ENCODE measurements around the gene HRH2.

The HRH2 gene

DNA sequence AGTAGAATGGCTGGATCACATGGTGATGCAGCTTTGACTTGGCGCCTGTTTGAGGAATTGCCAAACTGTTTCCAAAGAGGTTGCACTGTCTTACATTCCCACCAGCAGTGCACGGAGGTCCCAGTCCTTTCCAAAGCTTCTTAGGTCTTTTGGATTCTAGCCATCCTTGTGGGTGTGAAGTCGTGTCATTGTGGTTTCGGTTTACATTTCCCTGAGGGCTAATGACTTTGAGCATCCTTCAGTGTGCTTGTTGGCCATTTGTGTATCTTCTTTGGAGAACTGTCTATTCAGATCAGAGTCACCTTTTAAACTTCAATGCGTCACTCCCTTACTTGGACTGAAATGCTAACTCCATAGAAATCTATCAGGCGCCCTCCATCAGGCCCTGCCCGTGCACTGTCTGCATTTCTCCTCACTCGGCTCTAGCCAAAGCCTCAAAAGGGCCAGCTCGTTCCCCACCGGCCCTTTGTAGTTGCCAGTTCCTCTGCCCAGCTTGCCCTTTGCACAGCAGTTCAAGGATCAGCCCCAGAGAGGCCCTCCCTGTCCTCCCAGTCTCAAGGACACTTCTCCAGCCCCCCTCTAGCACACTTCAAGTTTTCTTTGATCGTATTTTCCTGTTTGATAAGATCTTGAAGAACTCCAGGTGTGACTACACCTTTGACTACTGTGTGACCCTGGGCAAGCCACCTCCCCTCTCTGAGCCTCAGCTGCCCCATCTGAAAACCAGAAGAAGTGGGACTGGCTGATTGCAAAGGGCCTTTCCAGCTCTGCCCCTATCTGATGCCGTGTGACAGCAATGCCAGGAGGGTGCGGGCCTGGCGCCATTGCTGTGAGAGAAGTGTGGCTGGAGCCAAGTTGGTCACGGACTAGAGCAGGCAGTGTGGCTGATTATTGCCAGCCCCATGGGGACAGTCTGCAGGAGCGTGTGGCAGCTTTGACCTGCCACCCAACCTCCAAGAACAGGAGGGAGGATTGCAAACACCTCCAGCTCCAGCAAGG lies 5.6 kb downstream of the HRH2 start:
- TF ChIP-seq, protein P1, sequence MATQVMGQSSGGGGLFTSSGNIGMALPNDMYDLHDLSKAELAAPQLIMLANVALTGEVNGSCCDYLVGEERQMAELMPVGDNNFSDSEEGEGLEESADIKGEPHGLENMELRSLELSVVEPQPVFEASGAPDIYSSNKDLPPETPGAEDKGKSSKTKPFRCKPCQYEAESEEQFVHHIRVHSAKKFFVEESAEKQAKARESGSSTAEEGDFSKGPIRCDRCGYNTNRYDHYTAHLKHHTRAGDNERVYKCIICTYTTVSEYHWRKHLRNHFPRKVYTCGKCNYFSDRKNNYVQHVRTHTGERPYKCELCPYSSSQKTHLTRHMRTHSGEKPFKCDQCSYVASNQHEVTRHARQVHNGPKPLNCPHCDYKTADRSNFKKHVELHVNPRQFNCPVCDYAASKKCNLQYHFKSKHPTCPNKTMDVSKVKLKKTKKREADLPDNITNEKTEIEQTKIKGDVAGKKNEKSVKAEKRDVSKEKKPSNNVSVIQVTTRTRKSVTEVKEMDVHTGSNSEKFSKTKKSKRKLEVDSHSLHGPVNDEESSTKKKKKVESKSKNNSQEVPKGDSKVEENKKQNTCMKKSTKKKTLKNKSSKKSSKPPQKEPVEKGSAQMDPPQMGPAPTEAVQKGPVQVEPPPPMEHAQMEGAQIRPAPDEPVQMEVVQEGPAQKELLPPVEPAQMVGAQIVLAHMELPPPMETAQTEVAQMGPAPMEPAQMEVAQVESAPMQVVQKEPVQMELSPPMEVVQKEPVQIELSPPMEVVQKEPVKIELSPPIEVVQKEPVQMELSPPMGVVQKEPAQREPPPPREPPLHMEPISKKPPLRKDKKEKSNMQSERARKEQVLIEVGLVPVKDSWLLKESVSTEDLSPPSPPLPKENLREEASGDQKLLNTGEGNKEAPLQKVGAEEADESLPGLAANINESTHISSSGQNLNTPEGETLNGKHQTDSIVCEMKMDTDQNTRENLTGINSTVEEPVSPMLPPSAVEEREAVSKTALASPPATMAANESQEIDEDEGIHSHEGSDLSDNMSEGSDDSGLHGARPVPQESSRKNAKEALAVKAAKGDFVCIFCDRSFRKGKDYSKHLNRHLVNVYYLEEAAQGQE (IDR thresholded peaks at IDR 0.05; ENCODE audit: insufficient replicate concordance, low read depth), result no peak
- TF ChIP-seq, protein P2, sequence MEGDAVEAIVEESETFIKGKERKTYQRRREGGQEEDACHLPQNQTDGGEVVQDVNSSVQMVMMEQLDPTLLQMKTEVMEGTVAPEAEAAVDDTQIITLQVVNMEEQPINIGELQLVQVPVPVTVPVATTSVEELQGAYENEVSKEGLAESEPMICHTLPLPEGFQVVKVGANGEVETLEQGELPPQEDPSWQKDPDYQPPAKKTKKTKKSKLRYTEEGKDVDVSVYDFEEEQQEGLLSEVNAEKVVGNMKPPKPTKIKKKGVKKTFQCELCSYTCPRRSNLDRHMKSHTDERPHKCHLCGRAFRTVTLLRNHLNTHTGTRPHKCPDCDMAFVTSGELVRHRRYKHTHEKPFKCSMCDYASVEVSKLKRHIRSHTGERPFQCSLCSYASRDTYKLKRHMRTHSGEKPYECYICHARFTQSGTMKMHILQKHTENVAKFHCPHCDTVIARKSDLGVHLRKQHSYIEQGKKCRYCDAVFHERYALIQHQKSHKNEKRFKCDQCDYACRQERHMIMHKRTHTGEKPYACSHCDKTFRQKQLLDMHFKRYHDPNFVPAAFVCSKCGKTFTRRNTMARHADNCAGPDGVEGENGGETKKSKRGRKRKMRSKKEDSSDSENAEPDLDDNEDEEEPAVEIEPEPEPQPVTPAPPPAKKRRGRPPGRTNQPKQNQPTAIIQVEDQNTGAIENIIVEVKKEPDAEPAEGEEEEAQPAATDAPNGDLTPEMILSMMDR (IDR thresholded peaks at IDR 0.05; ENCODE audit: insufficient read depth, low read length), result no peak
- TF ChIP-seq SPI1 (IDR thresholded peaks at IDR 0.05; ENCODE audit: borderline replicate concordance, low read depth) (no peak), GABPA (IDR thresholded peaks at IDR 0.05; ENCODE audit: low read depth) (no peak), POLR2AphosphoS5 (IDR thresholded peaks at IDR 0.05; ENCODE audit: low read depth) (no peak)

DNA sequence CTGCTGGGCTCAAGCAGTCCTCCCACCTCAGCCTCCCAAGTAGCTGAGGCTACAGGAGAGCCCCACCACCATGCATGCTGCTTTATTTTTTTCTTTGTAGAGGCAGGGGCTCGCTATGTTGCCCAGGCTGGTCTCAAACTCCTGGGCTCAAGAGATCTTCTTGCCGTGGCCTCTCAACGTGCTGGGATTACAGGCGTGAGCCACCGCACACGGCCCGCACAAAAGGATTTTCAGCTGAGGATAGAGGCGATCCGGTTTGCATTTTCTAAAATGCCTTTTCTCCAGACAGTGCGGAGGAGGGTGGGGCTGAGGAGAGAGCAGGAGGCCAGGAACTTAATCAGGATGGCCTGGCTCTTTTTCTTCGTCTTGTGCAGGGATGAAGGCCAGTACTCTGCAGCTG lies 6.9 kb downstream of the HRH2 start:
- Histone ChIP-seq H3K27me3 (ENCODE audit: insufficient read depth, poor library complexity, severe bottlenecking) (no peaks in the 10 kb centered on the region), H3K27ac (replicated peaks) (no peak overlapping the region), H3K4me3 (replicated peaks; ENCODE audit: insufficient read depth, low read length) (no peak overlapping the region)
- no peak for DNase-seq (ENCODE audit: low read depth in 1 of 2, low spot score in 1 of 2)
- TF ChIP-seq GABPA (IDR thresholded peaks at IDR 0.05; ENCODE audit: low read depth) (no peak), SPI1 (IDR thresholded peaks at IDR 0.05; ENCODE audit: borderline replicate concordance, low read depth) (no peak), POLR2AphosphoS5 (IDR thresholded peaks at IDR 0.05; ENCODE audit: low read depth) (no peak)
- TF ChIP-seq, protein P1 (IDR thresholded peaks at IDR 0.05; ENCODE audit: insufficient replicate concordance, low read depth), result no peak
- TF ChIP-seq, protein P2 (IDR thresholded peaks at IDR 0.05; ENCODE audit: insufficient read depth, low read length), result no peak

More for the DNA sequence above, 5.6 kb downstream of the HRH2 start:
- no peak overlapping the region for H3K27ac ChIP-seq (replicated peaks)
- no peak overlapping the region for H3K4me3 ChIP-seq (replicated peaks; ENCODE audit: insufficient read depth, low read length)
- H3K27me3 ChIP-seq (ENCODE audit: insufficient read depth, poor library complexity, severe bottlenecking), result no peaks in the 10 kb centered on the region
- no peak for DNase-seq (ENCODE audit: low read depth in 1 of 2, low spot score in 1 of 2)

DNA sequence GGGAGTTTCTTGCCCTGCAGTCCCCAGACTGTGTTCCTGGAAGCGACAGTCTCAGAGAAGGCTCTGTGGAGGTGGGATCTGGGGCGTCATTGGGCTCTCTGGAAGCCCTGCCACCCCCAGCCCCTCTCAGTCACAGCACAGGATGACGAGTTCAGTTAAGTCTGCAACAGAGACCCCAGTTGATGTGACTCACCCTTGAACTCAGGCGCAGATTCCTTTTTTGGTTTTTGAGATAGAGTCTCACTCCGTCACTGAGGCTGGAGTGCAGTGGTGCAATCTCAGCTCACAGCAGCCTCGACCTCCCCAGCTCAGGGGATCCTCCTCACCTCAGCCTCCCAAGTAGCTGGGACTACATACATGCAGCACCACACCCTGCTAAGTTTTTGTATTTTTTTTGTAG lies 8.3 kb downstream of the HRH2 start:
- H3K27me3 ChIP-seq (ENCODE audit: insufficient read depth, poor library complexity, severe bottlenecking), result no peaks in the 10 kb centered on the region
- no peak for TF ChIP-seq SPI1 (IDR thresholded peaks at IDR 0.05; ENCODE audit: borderline replicate concordance, low read depth)
- no peak for TF ChIP-seq GABPA (IDR thresholded peaks at IDR 0.05; ENCODE audit: low read depth)
- TF ChIP-seq POLR2AphosphoS5 (IDR thresholded peaks at IDR 0.05; ENCODE audit: low read depth), result no peak
- TF ChIP-seq, protein P2 (IDR thresholded peaks at IDR 0.05; ENCODE audit: insufficient read depth, low read length), result no peak
- TF ChIP-seq, protein P1 (IDR thresholded peaks at IDR 0.05; ENCODE audit: insufficient replicate concordance, low read depth), result no peak
- no peak for DNase-seq (ENCODE audit: low read depth in 1 of 2, low spot score in 1 of 2)
- H3K4me3 ChIP-seq (replicated peaks; ENCODE audit: insufficient read depth, low read length), result no peak overlapping the region
- no peak overlapping the region for H3K27ac ChIP-seq (replicated peaks)

Data from HL-60 (cell line).